Measurements from ENCODE around the gene HOXD13. TPM values are rescaled to one million over a fixed set of nuclear protein-coding genes. Genes with fewer than 3 reads are reported as not detected.

HOXD13 gene
- total RNA-seq, 8 experiments from 2014 or later, result 0.05 to 7.1 (median 0.28) TPM; not detected in 2

DNA sequence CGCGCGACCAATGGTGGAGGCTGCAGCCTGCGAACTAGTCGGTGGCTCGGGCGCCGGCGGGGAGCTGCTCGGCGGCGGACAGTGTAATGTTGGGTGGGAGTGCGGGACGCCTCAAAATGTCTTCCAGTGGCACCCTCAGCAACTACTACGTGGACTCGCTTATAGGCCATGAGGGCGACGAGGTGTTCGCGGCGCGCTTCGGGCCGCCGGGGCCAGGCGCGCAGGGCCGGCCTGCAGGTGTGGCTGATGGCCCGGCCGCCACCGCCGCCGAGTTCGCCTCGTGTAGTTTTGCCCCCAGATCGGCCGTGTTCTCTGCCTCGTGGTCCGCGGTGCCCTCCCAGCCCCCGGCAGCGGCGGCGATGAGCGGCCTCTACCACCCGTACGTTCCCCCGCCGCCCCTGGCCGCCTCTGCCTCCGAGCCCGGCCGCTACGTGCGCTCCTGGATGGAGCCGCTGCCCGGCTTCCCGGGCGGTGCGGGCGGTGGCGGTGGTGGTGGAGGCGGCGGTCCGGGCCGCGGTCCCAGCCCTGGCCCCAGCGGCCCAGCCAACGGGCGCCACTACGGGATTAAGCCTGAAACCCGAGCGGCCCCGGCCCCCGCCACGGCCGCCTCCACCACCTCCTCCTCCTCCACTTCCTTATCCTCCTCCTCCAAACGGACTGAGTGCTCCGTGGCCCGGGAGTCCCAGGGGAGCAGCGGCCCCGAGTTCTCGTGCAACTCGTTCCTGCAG, 30.3 kb downstream of the HOXD13 start, which contains the start of gene HOXD9:
Gene HOXD9 (plus strand): TSS at position 37 of the 728 bp plus-strand sequence. CDS start 50 bp downstream, at position 87.
- Histone ChIP-seq H3K27ac (peak within 1 kb of the TSS in 1 of 2 donors; percentile 22), H3K4me1 (replicated peaks in 1 of 2) (peaks cover 13 to 15% of the 10 kb centered on the region in 2 donors), H3K4me3 (peak within 1 kb of the TSS; percentile 52 to 93 (median 76))
- 0% methylated on average over 5 to 9 of the region's 84 CpGs; no CpG with 5 or more reads in 8 of the 10 experiments for WGBS, 10 experiments
- in situ Hi-C loops (cut with MboI; ENCODE audit: low pct_unique_long_range_greater_than_20kb in 2 of 9, low sequenced_read_pairs in 9 of 9, unreplicated experiment in 9 of 9), result loop anchor here in 8 of 9 experiments (10.0 to 25.0 kb wide), 7 partner anchors 512 to 1639 kb away; no protein-coding TSS in a partner anchor
- ATAC-seq (replicated peaks in 6 of 8), result peak; percentile 62 to 92 (median 88)

DNA sequence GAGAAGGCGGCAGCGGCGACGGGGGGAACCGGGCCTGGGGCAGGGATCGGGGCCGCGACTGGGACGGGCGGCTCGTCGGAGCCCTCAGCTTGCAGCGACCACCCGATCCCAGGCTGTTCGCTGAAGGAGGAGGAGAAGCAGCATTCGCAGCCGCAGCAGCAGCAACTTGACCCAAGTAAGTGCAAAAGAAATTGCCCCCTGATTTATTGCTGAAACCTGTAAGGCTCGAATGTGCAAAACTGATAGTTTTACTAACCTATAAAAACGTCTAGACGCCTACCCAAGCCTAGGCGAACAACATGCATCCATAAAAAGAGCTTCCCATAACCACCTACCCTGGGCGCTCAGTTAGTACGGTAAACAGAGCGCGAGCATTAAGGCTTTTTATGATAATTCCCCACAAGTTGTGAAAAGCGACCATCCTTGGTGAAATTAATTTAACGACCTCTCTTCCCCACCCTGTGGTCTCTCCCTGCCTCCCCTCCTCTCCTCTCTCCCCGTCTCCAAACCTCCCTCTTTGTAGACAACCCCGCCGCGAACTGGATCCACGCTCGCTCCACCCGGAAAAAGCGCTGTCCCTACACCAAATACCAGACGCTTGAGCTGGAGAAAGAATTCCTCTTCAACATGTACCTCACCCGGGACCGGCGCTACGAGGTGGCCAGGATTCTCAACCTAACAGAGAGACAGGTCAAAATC, 31.0 kb downstream of the HOXD13 start:
- peak in 1 of 8 experiments; percentile 10 for ATAC-seq (replicated peaks in 6 of 8)
- Histone ChIP-seq H3K4me3 (peak overlapping the region; percentile 52 to 93 (median 76)), H3K4me1 (replicated peaks in 1 of 2) (peaks cover 16 to 21% of the 10 kb centered on the region in 2 donors), H3K27ac (no peak overlapping the region)
- WGBS, 10 experiments, result 0 to 92% (median 39%) methylated on average over 3 to 18 of the region's 40 CpGs; no CpG with 5 or more reads in 2 of the 10 experiments
- in situ Hi-C loops (cut with MboI; ENCODE audit: low pct_unique_long_range_greater_than_20kb in 2 of 9, low sequenced_read_pairs in 9 of 9, unreplicated experiment in 9 of 9), result loop anchor here in 8 of 9 experiments (10.0 to 25.0 kb wide), 7 partner anchors 511 to 1639 kb away; no protein-coding TSS in a partner anchor

DNA sequence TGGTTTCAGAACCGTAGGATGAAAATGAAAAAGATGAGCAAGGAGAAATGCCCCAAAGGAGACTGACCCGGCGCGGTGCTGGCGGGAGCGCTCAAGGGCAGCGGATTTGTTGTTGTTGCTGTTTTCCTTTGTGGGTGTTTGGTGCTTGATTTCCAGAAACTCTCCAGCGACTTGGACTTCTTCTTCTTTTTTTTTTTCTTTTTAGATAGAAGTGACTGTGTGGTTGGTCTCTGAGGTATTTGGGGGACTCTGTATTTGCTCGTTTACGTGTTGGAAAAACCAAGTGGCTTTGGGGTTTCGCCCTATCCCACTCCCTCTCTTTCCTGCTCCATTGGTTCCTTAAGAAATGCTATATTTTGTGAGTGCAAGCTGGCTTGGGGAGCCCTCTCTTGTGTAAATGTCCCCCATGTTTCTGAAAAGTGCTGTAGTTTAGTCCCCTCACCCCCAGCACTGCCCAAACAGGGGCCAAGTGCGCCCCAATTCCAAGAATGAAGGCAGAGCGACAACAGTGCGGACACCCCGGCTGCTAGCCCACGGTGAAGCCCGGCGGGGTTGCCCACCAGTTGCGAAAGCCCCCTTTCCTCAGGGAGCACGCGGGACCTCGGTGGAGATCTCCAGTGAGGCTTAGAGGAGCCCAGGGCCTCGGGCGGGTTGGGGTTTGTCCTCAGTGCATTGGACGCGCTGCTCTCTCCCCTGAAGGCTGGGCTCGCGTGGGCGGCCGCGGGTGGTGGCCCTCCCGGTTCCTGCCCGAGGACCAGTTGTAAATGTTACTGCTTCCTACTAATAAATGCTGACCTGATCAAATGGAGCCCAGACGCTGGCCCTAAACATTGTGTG, 31.8 kb downstream of the HOXD13 start:
- Histone ChIP-seq H3K27ac (no peak overlapping the region), H3K4me1 (replicated peaks in 1 of 2) (peaks cover 16 to 21% of the 10 kb centered on the region in 2 donors), H3K4me3 (peak overlapping the region; percentile 52 to 93 (median 76))
- in situ Hi-C loops (cut with MboI; ENCODE audit: low pct_unique_long_range_greater_than_20kb in 2 of 9, low sequenced_read_pairs in 9 of 9, unreplicated experiment in 9 of 9), result loop anchor here in 8 of 9 experiments (10.0 to 25.0 kb wide), 7 partner anchors 510 to 1638 kb away; no protein-coding TSS in a partner anchor
- ATAC-seq (replicated peaks in 6 of 8), result no peak
- 20 to 100% (median 68%) methylated on average over 3 to 15 of the region's 34 CpGs; no CpG with 5 or more reads in 2 of the 10 experiments for WGBS, 10 experiments

DNA sequence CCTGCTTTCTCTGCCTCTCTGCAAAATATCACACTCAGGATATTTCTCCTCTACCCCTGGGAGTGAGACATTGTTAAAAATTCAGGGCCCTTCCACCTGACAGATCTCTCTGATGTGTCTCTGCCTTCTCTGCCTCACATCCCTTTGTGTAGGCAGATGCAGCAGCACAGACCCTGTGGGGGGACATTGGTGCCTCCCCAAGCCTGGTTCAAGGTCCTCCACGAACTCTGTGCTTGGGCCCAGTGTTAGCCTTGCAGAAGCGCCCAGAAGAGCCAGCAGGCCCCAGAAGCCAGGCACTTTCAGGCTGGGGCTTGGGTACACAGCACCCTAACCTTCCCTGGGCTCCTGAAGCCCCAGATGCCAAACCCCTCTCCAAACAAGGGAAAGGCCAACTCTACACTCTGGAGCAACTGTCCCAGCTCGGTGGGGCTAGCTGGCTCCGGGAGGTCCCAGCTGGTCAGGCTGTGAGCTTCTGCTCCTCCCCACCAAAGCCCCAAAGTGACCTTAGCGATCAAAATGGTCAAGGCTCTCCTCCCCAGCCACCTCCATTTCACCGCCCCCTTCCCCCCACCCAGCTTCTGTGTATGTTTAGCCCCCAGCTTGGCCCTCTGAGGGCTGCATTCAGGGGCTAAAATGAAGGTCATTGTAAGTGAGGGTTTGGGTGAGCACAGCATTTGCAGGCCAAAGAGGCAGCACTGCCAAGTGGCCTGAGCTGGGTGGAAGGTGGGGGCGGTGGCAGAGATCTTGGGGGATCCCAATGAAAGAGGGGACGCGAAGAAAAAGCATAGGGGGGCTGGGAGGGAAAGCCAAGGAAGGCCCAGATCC, 32.6 kb downstream of the HOXD13 start:
- 61 to 100% (median 91%) methylated on average over 2 to 4 of the region's 9 CpGs; no CpG with 5 or more reads in 6 of the 10 experiments for WGBS, 10 experiments
- in situ Hi-C loops (cut with MboI; ENCODE audit: low pct_unique_long_range_greater_than_20kb in 2 of 9, low sequenced_read_pairs in 9 of 9, unreplicated experiment in 9 of 9), result loop anchor here (5.0 to 25.0 kb wide), 14 partner anchors 337 to 1637 kb away; no protein-coding TSS in a partner anchor
- H3K4me1 ChIP-seq (replicated peaks in 1 of 2), result peaks cover 16 to 21% of the 10 kb centered on the region in 2 donors

DNA sequence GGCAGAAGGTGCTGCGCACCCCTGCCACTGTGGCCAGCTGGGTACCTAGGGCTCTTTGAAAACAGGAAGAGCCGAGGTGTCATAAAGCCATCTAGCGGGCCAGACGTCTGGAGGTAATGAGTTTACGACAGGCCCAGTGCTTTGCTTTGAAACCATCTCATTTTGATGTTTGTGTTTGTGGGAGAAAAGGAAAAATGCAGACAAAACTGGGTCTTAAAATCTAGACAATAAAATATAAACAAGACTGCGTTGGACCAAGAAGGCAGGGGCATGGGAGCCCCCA, 33.2 kb downstream of the HOXD13 start:
- WGBS, 10 experiments, result 58 to 100% (median 75%) methylated on average over 1 to 5 of the region's 6 CpGs; no CpG with 5 or more reads in 2 of the 10 experiments
- in situ Hi-C loops (cut with MboI; ENCODE audit: low pct_unique_long_range_greater_than_20kb in 2 of 9, low sequenced_read_pairs in 9 of 9, unreplicated experiment in 9 of 9), result loop anchor here (5.0 to 25.0 kb wide), 14 partner anchors 337 to 1637 kb away; no protein-coding TSS in a partner anchor
- Histone ChIP-seq H3K4me1 (replicated peaks in 1 of 2) (peaks cover 16 to 21% of the 10 kb centered on the region in 2 donors), H3K27ac (no peak overlapping the region), H3K4me3 (no peak overlapping the region)
- ATAC-seq (replicated peaks in 6 of 8), result no peak

More for the DNA sequence above, 32.6 kb downstream of the HOXD13 start:
- Histone ChIP-seq H3K4me3 (peak overlapping the region in 1 of 5 donors; percentile 93), H3K27ac (no peak overlapping the region)
- ATAC-seq (replicated peaks in 6 of 8), result no peak

DNA sequence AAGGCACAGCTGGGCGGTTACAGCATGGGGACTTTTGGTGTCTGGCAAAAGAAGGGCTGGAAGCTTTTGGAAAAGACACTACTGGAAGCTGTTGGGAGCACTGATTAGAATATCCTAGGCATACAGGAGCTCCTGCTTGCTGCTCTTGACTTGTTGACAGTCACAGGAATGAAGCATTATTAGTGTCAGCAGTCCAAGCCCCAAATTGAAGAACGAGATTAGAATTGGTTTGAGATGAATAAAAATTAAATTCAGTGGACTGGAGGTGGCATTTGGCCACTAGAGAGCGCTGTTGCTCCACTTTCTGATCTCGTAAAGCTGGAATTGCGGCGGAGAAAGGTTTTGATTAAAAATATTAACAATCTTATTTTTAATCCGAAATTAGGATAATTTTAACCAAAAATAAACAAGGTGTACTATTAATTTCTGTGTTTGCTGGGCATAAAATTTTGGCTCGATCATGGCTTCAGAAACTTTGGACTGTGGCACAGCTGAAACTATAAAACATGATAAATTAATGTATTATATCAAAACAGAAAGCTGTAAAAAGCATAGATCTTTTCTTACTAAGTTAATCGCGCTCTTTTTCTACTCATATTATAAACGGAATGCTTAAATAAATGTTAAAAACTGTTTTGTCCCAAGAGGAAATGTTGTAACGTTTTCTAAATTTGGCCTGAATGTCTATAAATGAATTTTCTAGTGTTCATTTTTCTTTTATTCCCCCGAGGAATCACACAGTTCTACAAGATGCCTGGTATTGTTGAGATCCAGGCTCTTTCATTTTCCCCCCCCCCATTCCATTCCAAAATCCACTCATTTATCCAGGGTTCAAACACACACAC, 34.6 kb downstream of the HOXD13 start:
- 1 to 17% (median 9%) methylated on average over 10 to 13 of the region's 13 CpGs for WGBS, 10 experiments
- no peak for ATAC-seq (replicated peaks in 6 of 8)
- Histone ChIP-seq H3K4me3 (peak overlapping the region; percentile 55 to 99 (median 80)), H3K27ac (no peak overlapping the region), H3K4me1 (replicated peaks in 1 of 2) (peaks cover 16 to 21% of the 10 kb centered on the region in 2 donors)
- in situ Hi-C loops (cut with MboI; ENCODE audit: low pct_unique_long_range_greater_than_20kb in 2 of 9, low sequenced_read_pairs in 9 of 9, unreplicated experiment in 9 of 9), result loop anchor here (5.0 to 25.0 kb wide), 14 partner anchors 335 to 1635 kb away; no protein-coding TSS in a partner anchor

DNA sequence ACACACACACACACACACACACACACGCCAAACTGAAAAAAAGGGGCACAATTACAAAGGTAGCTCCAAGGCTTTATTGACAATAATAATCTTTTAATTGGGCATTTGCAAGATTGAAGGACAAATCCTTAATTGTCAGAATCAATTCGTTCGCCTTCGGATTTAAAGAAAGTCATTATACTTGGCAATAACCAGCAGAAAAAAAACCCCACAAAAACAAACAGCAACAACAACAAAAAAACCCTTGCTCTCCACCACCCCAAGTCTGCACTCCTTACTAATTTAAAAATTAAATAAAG, 35.2 kb downstream of the HOXD13 start:
- ATAC-seq (replicated peaks in 6 of 8), result no peak
- 0 to 88% (median 39%) methylated on average over 1 to 4 of the region's 4 CpGs; no CpG with 5 or more reads in 3 of the 10 experiments for WGBS, 10 experiments
- Histone ChIP-seq H3K4me1 (replicated peaks in 1 of 2) (peaks cover 16 to 22% of the 10 kb centered on the region in 2 donors), H3K4me3 (peak overlapping the region; percentile 55 to 99 (median 80)), H3K27ac (peak overlapping the region; percentile 94 to 100)
- in situ Hi-C loops (cut with MboI; ENCODE audit: low pct_unique_long_range_greater_than_20kb in 2 of 9, low sequenced_read_pairs in 9 of 9, unreplicated experiment in 9 of 9), result loop anchor here (5.0 to 25.0 kb wide), 14 partner anchors 335 to 1635 kb away; no protein-coding TSS in a partner anchor

DNA sequence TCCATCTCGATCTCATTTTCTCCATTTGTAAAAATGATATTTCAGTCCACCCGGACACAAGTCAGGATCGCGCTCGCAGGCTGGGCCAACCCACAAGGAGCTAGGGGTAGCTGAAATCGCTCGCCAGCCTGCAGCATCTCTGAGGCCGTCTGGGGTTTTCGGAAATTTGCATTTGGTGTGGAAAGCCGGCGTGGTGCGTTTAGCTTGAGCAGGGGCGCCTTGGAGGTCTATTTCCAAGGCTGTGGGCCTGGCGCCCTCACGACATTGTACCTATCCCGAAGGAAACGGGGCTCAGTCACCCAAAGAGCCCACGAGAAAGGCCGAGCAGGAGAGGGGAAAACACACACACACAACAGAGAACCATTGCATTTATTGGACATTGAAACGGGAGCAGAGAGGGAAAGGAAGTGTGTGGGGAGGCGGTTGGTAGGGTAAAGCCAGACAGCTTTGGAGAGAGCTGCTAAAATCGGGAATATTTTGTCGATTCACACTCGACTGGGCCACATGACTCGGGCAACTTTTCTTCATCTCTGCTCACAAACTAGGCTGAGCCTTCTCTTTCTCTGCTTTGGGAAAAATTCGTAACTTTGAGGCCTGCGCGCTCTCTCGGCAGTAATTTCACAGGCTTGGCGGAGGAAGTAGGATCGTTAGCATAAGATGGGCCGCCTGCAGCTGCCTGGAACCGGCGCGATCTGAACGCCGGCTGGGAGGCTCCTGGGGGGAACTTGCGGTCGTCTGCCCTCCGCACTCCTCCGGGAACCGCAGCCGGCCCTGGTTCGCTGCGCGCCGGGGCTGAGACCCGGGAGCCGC, 35.9 kb downstream of the HOXD13 start:
- peaks cover 19 to 28% of the 10 kb centered on the region in 2 donors for H3K4me1 ChIP-seq (replicated peaks in 1 of 2)
- H3K4me3 ChIP-seq, result peak overlapping the region; percentile 55 to 99 (median 80)
- H3K27ac ChIP-seq, result peak overlapping the region; percentile 94 to 100
- WGBS, 10 experiments, result 0 to 77% (median 9%) methylated on average over 1 to 19 of the region's 49 CpGs
- in situ Hi-C loops (cut with MboI; ENCODE audit: low pct_unique_long_range_greater_than_20kb in 2 of 9, low sequenced_read_pairs in 9 of 9, unreplicated experiment in 9 of 9), result loop anchor here (5.0 to 25.0 kb wide), 14 partner anchors 334 to 1634 kb away; no protein-coding TSS in a partner anchor
- peak; percentile 2 to 38 (median 17) for ATAC-seq (replicated peaks in 6 of 8)

DNA sequence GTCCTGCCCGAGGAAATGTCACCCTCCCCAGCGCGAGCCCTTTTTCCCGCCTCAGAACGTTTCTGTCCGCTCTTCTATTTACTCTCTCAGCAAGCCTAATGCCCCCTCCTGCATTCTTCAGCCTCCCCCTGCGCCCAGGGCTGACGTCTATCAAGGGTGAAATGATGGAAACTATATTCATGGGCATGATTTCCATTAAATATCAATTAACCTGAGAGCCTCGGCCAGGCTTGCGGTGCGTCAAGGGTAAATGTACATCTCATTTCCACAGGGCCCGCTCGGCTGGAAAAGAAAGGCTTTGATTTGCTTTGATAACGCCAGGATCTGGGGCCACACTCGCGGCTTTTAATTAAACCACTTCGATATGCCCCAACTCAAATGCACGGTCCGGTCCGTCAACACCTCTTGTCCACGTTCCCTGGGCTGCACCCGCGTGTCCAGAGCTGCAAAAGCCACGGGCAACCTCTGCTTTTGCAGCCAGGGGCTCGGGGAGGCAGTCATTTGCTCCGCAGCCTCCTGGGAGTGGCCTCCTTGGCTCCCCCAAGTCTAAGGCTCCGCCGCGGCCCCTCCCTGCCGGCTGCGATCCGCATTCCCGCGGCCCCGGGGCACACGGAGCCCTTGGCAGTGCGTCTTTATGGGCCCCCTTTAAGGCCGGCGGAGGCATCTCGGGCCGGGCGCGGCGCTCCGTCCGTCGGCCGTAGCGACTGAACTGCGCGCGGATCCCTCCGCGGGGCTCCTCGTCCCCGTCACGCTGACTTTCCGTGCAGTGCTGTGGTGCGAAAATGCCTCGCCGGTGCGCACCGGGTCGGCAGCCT, 36.7 kb downstream of the HOXD13 start, which contains the start of gene HOXD8:
Gene HOXD8 (plus strand): TSS at position 724 of the 815 bp plus-strand sequence. CDS start 662 bp downstream, outside the sequence.
- in situ Hi-C loops (cut with MboI; ENCODE audit: low pct_unique_long_range_greater_than_20kb in 2 of 9, low sequenced_read_pairs in 9 of 9, unreplicated experiment in 9 of 9), result loop anchor here (5.0 to 25.0 kb wide), 14 partner anchors 333 to 1633 kb away; no protein-coding TSS in a partner anchor
- H3K4me3 ChIP-seq, result peak within 1 kb of the TSS; percentile 55 to 99 (median 80)
- ATAC-seq (replicated peaks in 6 of 8), result peak; percentile 24 to 62 (median 54)
- H3K27ac ChIP-seq, result peak within 1 kb of the TSS; percentile 94 to 100
- WGBS, 10 experiments, result 0 to 30% (median 1%) methylated on average over 2 to 25 of the region's 64 CpGs; no CpG with 5 or more reads in 3 of the 10 experiments
- peaks cover 26 to 29% of the 10 kb centered on the region in 2 donors for H3K4me1 ChIP-seq (replicated peaks in 1 of 2)

Data from motor neuron (in vitro differentiated cells).